ENCODE data around the gene AMBRA1. TPM values are rescaled to one million over a fixed set of nuclear protein-coding genes. Genes with fewer than 3 reads are reported as not detected.
A peak's percentile ranks its signal among the peaks of the same experiment; 100 is the strongest.

Gene AMBRA1
- polyA plus RNA-seq, 1 of the 3 experiments (the other 2 are of a cell fraction) = 10.4 TPM

DNA sequence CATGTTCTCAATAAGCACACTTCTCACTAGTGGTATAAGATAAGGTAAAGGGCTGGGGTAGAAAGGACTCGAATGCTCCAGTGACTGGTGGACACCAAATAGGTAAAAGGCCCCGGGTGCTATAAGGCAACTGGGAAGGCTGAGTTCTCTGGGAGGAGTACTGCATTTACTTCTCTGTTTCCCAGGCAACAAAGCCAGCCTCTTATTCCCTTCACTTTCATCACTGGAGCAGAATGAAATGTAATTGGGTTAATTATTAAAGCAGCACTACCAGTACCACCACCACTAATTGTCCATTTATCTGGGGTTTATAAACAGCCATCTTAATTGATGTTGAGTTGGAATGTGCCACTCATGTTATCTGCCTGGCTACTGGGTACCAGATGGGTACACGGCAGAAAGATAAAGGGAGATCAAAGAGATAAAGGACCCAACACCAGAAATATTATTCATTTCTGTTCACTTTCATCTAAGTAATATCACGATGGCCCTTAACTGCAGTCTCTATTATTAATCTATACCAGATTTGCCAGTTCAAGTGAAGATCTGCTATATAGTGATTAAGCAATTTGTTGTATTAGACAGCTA lies 107.9 kb downstream of the AMBRA1 start:
- H3K4me2 ChIP-seq = no peak overlapping the region
- CTCF ChIA-PET = interaction anchor here (0.9 to 8.3 kb wide), 5 partner anchors 10 to 134 kb away, joined by 3 to 131 read pairs (median 6); no protein-coding TSS in a partner anchor
- peak; percentile 26 for DNase-seq
- H2AFZ ChIP-seq (ENCODE audit: low read depth) = no peak overlapping the region
- H3K4me1 ChIP-seq (ENCODE audit: control insufficient read depth in 1 of 2, insufficient read depth in 2 of 2, low read depth in 1 of 2, low read length in 1 of 2) = peaks cover 10 to 12% of the 10 kb centered on the region in 2 experiments; a peak in 3 of 4 replicates
- TF ChIP-seq CTCF (IDR thresholded peaks at IDR 0.05) = no peak
- no peak for TF ChIP-seq MXI1 (IDR thresholded peaks at IDR 0.05; ENCODE audit: low read depth, low read length)
- TF ChIP-seq FOXJ3 (CRISPR knock-in tag; IDR thresholded peaks at IDR 0.05) = no peak
- TF ChIP-seq MEF2A (IDR thresholded peaks at IDR 0.05; ENCODE audit: borderline replicate concordance, low read depth) = no peak
- TF ChIP-seq, protein P1, sequence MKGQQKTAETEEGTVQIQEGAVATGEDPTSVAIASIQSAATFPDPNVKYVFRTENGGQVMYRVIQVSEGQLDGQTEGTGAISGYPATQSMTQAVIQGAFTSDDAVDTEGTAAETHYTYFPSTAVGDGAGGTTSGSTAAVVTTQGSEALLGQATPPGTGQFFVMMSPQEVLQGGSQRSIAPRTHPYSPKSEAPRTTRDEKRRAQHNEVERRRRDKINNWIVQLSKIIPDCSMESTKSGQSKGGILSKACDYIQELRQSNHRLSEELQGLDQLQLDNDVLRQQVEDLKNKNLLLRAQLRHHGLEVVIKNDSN (IDR thresholded peaks at IDR 0.05; ENCODE audit: borderline replicate concordance, low read depth) = no peak
- no peak for TF ChIP-seq GABPA (IDR thresholded peaks at IDR 0.05; ENCODE audit: low read depth)
- TF ChIP-seq RCOR1 (IDR thresholded peaks at IDR 0.05; ENCODE audit: low read length) = peak; percentile 97
- TF ChIP-seq POLR2AphosphoS5 (IDR thresholded peaks at IDR 0.05; ENCODE audit: low read depth, low read length) = no peak
- 0 out of 2 replicates have a peak, but pooled peaks have one; percentile 20 for TF ChIP-seq TCF12 (IDR thresholded peaks at IDR 0.05)
- no peak for TF ChIP-seq JUND (IDR thresholded peaks at IDR 0.05)
- TF ChIP-seq TAF1 (IDR thresholded peaks at IDR 0.05; ENCODE audit: borderline replicate concordance, low read depth, low read length) = no peak
- peak; percentile 38 for TF ChIP-seq CHD2 (IDR thresholded peaks at IDR 0.05; ENCODE audit: low read length, partially characterized antibody)
- no peak for TF ChIP-seq NRF1 (IDR thresholded peaks at IDR 0.05; ENCODE audit: low read depth, low read length)
- TF ChIP-seq TEAD4 (IDR thresholded peaks at IDR 0.05; ENCODE audit: borderline replicate concordance, insufficient read depth) = no peak
- TF ChIP-seq YY1 (IDR thresholded peaks at IDR 0.05; ENCODE audit: low read depth) = no peak
- TF ChIP-seq EZH2phosphoT487 (IDR thresholded peaks at IDR 0.05; ENCODE audit: borderline replicate concordance, low read depth) = no peak
- TF ChIP-seq EP300 (IDR thresholded peaks at IDR 0.05; ENCODE audit: borderline replicate concordance in 1 of 2, low read depth in 1 of 2, low read length in 1 of 2) = peak in 1 of 2 experiments; percentile 85; a peak in 2 of 4 replicates
- peak; percentile 87 for TF ChIP-seq GATA2 (CRISPR knock-in tag; IDR thresholded peaks at IDR 0.05)
- TF ChIP-seq, protein P2, sequence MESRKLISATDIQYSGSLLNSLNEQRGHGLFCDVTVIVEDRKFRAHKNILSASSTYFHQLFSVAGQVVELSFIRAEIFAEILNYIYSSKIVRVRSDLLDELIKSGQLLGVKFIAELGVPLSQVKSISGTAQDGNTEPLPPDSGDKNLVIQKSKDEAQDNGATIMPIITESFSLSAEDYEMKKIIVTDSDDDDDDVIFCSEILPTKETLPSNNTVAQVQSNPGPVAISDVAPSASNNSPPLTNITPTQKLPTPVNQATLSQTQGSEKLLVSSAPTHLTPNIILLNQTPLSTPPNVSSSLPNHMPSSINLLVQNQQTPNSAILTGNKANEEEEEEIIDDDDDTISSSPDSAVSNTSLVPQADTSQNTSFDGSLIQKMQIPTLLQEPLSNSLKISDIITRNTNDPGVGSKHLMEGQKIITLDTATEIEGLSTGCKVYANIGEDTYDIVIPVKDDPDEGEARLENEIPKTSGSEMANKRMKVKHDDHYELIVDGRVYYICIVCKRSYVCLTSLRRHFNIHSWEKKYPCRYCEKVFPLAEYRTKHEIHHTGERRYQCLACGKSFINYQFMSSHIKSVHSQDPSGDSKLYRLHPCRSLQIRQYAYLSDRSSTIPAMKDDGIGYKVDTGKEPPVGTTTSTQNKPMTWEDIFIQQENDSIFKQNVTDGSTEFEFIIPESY (IDR thresholded peaks at IDR 0.05; ENCODE audit: borderline replicate concordance, low read depth) = no peak
- no peak overlapping the region for H3K9ac ChIP-seq
- WGBS (ENCODE audit: low lambda C conversion rate) = 65% methylated on average over 4 of the region's 4 CpGs
- no peaks in the 10 kb centered on the region for H3K36me3 ChIP-seq (replicated peaks in 1 of 2; ENCODE audit: control insufficient read depth in 1 of 2, insufficient read depth in 2 of 2, low read length in 1 of 2)
- H3K9me3 ChIP-seq = no peaks in the 10 kb centered on the region
- H3K27ac ChIP-seq (ENCODE audit: low read depth in 2 of 2, low read length in 1 of 2) = no peak overlapping the region
- peaks cover under 1% of the 10 kb centered on the region; the same call in 1 of the 2 replicates for H4K20me1 ChIP-seq (ENCODE audit: insufficient read depth)
- no peak overlapping the region for H3K4me3 ChIP-seq (ENCODE audit: low read depth in 2 of 2, low read length in 1 of 2)
- POLR2A ChIA-PET = no interaction called here
- peaks cover 9% of the 10 kb centered on the region; the same call in 1 of the 2 replicates for H3K79me2 ChIP-seq (ENCODE audit: insufficient read depth)
- H3K9me2 ChIP-seq = no peaks in the 10 kb centered on the region
- H3F3A ChIP-seq (replicated peaks; ENCODE audit: insufficient read depth) = peaks cover 5% of the 10 kb centered on the region
- H3K27me3 ChIP-seq (ENCODE audit: insufficient read depth) = no peaks in the 10 kb centered on the region
